Psoas muscle (tissue), 8 donors: ENCODE measurements around the gene MXD1. TPM values are rescaled to one million over a fixed set of nuclear protein-coding genes. Genes with fewer than 3 reads are reported as not detected.

Experiments
- ATAC-seq, 4 donors: fragments of 200-7000 bp; cut with Tn5 transposase; one replicate each; pipeline ENCODE4 v1.9.1; 2020; ENCODE audit warnings: moderate library complexity in 3 of 4, mild to moderate bottlenecking in 2 of 4
- DNase-seq, 2 donors: peaks; one replicate each; pipeline ENCODE4 v3.0.0-alpha.2; 2020
- H3K27ac ChIP-seq: fragments of 200-600 bp; one replicate; pipeline ENCODE4 v1.8.0; 2022
- H3K27me3 ChIP-seq, 3 donors: fragments of 200-600 bp in 1 of 3; one replicate each; pipeline versions ENCODE4 v1.6.1 to v1.8.0; 2013 to 2022; ENCODE audit warnings: low read length in 2 of 3, mild to moderate bottlenecking in 2 of 3, moderate library complexity in 1 of 3; ENCODE audit not compliant: insufficient read depth in 3 of 3
- H3K36me3 ChIP-seq, 2 donors: fragments of 200-600 bp in 1 of 2; one replicate each; pipeline versions ENCODE4 v1.6.1 to v1.8.0; 2013 to 2022; ENCODE audit warnings: low read depth in 1 of 2, mild to moderate bottlenecking in 1 of 2, moderate library complexity in 1 of 2; ENCODE audit not compliant: insufficient read depth in 1 of 2
- H3K4me1 ChIP-seq: fragments of 200-600 bp; one replicate; pipeline ENCODE4 v1.8.0; 2022
- H3K4me3 ChIP-seq: fragments of 200-600 bp; one replicate; pipeline ENCODE4 v1.8.0; 2022; ENCODE audit warnings: mild to moderate bottlenecking
- H3K9me3 ChIP-seq: fragments of 200-600 bp; one replicate; pipeline ENCODE4 v1.8.0; 2022
- WGBS, 3 donors: extraction: QIAGEN DNeasy Blood & Tissue Kit; methylation state at CpG; one replicate each; pipeline versions ENCODE4 v1.1.6 to v1.1.7; 2013; 5-methylcytosine and 5-hydroxymethylcytosine counted together
- intact Hi-C, 2 donors: fragments of 100-400 bp; cut with DNase I; formaldehyde crosslinking; loops; one replicate each; pipeline versions ENCODE4 v1.11.0 to v1.14.2; 2022
- polyA plus RNA-seq, 3 donors: library from polyadenylated mRNA; stranded (reverse); fragments of 200-250 nt; gene quantifications; one replicate each; pipeline ENCODE4 v1.2.3, GENCODE V29; 2013
- total RNA-seq, 4 donors: library from RNA; stranded (reverse); fragmentation: NEBNext Ultra II Directional in 2 of 4; extraction: Animal tissue kit (Norgen Biotek cat#: 25700) in 2 of 4; gene quantifications; one replicate each; pipeline versions ENCODE4 v1.2.1 to v1.2.4, GENCODE V29; 2021 to 2023
- TF ChIP-seq, protein P1 (sequence below): fragments of 200-600 bp; IDR thresholded peaks from one replicate; pipeline ENCODE4 v1.8.0; 2022; ENCODE audit warnings: antibody characterized with exemption
- donor health status: healthy with polysubstance abuse.
- donor health status: DM: no; HTN: no; CAD: no; lungs with moderate emphysema.
- donor health status: Bipolar disorder and iron deficiency.
- donor health status: healthy.
- donor health status: DM: yes; HTN: yes; CAD: no.
- donor health status: DM: no; HTN: no; CAD: no.
- donor health status: DM: no; HTN: no; CAD: no.
- donor health status: DM: yes; HTN: yes; CAD: no.

The MXD1 gene
- total and polyA plus RNA-seq, 7 donors: 2.8 to 11.9 (median 6.4) TPM

DNA sequence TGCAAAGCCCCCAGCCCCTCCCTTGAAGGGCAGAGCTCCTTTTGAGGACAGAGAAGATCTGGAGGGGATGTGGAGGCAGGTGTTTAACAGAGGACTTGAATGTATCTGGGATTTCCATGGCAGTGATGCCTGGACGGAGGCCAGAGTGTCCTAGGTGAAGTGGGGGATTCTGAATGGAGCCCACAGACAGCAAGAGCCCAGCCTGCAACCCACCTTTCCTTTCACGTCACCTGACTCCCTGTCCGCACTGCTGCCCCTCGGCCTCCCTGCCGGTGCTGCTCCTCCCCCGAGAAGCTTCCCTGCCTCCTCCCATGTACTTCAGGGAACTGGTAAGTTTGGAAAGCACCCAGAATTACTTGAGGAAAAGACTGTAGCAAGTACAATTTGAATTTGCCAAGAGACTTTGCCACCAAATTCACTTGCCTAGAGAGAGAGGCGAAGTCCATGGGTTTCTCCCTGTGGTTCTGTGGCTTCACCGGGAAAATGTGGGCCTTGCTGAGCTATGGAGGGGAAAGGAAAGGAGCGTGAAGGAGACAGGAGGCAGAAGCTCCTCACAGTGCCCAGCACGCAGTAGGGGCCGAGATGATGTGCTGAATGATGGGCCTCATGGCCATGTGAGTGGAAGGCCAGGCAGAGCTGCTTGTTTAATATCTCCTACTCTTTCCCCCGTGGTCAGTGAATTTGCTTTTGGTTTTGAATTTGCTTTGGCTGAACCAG lies 60.4 kb downstream of the MXD1 start:
- DNase-seq: no peak
- 81 to 86% (median 83%) methylated on average over 12 of the region's 12 CpGs for WGBS, 3 donors
- TF ChIP-seq, protein P1, sequence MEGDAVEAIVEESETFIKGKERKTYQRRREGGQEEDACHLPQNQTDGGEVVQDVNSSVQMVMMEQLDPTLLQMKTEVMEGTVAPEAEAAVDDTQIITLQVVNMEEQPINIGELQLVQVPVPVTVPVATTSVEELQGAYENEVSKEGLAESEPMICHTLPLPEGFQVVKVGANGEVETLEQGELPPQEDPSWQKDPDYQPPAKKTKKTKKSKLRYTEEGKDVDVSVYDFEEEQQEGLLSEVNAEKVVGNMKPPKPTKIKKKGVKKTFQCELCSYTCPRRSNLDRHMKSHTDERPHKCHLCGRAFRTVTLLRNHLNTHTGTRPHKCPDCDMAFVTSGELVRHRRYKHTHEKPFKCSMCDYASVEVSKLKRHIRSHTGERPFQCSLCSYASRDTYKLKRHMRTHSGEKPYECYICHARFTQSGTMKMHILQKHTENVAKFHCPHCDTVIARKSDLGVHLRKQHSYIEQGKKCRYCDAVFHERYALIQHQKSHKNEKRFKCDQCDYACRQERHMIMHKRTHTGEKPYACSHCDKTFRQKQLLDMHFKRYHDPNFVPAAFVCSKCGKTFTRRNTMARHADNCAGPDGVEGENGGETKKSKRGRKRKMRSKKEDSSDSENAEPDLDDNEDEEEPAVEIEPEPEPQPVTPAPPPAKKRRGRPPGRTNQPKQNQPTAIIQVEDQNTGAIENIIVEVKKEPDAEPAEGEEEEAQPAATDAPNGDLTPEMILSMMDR: no peak

DNA sequence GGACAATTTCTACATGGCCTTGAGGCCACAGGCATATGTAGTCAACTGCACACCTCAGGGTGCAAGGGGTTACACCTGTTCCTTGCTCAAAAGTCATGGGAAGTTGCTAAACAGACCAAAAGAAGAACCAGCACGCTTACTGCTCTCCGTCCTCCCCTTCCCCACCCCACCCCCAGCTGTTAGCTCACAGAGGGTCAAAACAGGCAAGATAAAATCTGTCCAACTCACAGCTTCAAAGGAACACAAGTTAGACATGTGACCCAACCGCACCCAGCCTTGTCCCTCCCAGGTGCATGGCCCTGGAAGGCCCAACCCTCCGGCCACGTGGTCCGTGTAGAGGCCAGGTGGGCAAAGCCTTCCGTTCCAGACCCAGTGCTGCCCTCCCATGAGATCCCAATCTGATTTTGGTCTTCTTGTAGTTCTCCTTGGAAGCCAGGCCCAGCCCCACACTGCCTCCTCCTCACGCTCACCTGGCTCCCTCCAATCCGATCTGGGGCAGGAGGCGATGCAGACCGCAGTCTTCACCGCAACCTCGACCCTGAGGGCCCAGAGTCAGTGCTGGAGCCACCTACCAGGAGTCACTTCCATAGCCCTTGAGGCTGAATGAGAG lies 61.0 kb downstream of the MXD1 start:
- no peaks in the 10 kb centered on the region for H3K9me3 ChIP-seq
- intact Hi-C loops: no loop called here
- TF ChIP-seq, protein P1: no peak
- no peak overlapping the region for H3K4me3 ChIP-seq
- DNase-seq: no peak
- peak in 1 of 4 donors; percentile 31 for ATAC-seq
- no peak overlapping the region for H3K27ac ChIP-seq
- H3K27me3 ChIP-seq: no peaks in the 10 kb centered on the region
- H3K36me3 ChIP-seq: no peaks in the 10 kb centered on the region
- 86 to 89% (median 87%) methylated on average over 13 of the region's 13 CpGs for WGBS, 3 donors
- H3K4me1 ChIP-seq: no peaks in the 10 kb centered on the region

More for the DNA sequence above, 60.4 kb downstream of the MXD1 start:
- Histone ChIP-seq H3K27me3 (no peaks in the 10 kb centered on the region), H3K36me3 (no peaks in the 10 kb centered on the region), H3K27ac (no peak overlapping the region), H3K4me1 (no peaks in the 10 kb centered on the region), H3K9me3 (no peaks in the 10 kb centered on the region), H3K4me3 (no peak overlapping the region)
- ATAC-seq: no peak
- intact Hi-C loops: no loop called here

DNA sequence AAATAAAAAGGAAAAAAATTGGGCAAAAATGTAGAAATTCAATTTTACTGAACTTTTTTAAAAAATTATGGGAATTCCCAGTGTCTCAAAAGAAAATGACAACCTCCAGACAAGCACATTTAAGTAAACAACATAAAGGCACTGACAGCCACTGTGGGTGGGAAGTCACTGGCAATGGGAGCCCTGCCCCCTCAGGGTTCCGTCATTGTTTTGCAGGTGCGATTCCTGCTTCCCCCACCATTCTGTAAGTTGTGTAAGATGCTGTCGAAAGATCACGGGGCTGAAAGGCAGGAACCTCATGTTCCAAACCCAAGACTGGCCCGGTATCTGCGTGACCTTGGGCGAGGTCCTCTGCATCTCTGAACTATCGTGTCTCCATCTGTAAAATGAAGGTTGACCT lies 62.3 kb downstream of the MXD1 start:
- H3K4me3 ChIP-seq: no peak overlapping the region
- H3K27me3 ChIP-seq: no peaks in the 10 kb centered on the region
- TF ChIP-seq, protein P1: no peak
- no peaks in the 10 kb centered on the region for H3K4me1 ChIP-seq
- DNase-seq (peak in 1 of 2 donors; percentile 19), ATAC-seq (no peak)
- no peak overlapping the region for H3K27ac ChIP-seq
- WGBS, 3 donors: 91 to 92% (median 91%) methylated on average over 8 of the region's 8 CpGs
- H3K9me3 ChIP-seq: no peaks in the 10 kb centered on the region
- no peaks in the 10 kb centered on the region for H3K36me3 ChIP-seq
- intact Hi-C loops: no loop called here

DNA sequence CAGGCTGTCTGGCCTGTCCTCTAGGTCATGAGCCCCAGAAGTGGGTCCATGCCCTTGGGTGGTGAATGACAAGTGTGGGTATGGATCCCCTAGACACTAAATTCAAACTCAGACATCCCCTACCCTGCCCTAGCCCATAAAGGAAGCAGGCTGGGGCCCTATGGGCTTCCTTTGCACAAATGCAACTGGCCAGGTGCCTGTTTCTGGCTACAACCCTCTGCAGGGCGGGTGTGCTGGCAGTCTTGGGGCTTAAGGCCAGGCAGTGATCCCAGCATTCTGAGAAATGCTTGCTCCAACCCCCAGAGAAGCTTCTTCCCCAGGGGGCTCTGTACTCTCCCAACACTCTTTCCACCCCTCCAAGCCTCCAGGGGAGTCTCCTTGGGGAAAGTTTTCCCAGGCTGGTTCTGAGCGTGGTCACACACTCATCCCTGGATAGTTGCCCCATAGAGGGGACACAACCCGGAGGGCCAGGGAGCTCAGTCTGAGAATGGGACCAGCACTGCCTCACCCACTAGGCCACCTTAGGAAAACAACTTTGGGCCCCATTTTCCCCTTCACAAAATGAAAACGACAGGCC lies 63.1 kb downstream of the MXD1 start:
- TF ChIP-seq, protein P1: no peak
- 61 to 76% (median 76%) methylated on average over 4 of the region's 4 CpGs for WGBS, 3 donors
- intact Hi-C loops: no loop called here

More for the DNA sequence above, 63.1 kb downstream of the MXD1 start:
- Histone ChIP-seq H3K4me1 (no peaks in the 10 kb centered on the region), H3K4me3 (no peak overlapping the region), H3K36me3 (no peaks in the 10 kb centered on the region), H3K27me3 (no peaks in the 10 kb centered on the region), H3K9me3 (no peaks in the 10 kb centered on the region), H3K27ac (no peak overlapping the region)
- ATAC-seq (no peak), DNase-seq (peak in 1 of 2 donors; percentile 6)
